ENCODE results near the gene PCDHA8.
A peak's percentile ranks its signal among the peaks of the same experiment; 100 is the strongest.
"Not testable (repeated sequence)": the region's sequence is repeated elsewhere in the genome, so short reads cannot be mapped to it uniquely, and the experiment has no call there.

Gene PCDHA8

DNA sequence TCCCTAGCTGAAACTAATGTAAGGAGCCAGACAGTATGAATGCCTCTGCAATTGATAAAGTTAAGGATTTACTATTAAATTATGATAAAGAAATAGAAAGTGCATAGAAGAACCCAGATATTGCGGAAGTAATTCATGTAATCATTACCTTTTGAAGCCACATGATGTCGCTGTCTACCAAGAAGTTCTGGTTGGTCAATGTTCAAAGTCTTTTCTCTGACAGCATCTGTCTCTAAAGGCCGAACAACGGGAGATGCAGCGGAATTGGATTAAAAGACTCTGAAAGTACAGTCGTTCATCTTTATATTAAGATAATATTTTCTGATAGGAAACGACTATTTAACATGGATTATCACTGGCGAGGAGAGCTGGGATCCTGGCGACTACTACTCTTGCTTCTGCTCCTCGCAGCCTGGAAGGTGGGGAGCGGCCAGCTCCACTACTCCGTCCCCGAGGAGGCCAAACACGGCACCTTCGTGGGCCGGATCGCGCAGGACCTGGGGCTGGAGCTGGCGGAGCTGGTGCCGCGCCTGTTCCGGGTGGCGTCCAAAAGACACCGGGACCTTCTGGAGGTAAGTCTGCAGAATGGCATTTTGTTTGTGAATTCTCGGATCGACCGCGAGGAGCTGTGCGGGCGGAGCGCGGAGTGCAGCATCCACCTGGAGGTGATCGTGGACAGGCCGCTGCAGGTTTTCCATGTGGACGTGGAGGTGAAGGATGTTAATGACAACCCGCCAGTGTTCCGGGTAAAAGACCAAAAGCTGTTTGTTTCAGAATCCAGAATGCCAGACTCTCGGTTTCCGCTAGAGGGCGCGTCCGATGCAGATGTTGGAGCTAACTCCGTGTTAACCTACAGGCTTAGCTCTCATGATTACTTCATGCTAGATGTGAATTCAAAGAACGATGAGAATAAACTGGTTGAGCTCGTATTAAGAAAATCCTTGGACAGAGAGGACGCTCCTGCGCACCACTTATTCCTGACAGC lies at the start of gene PCDHA8:
TSS of gene PCDHA8 (plus strand) at position 210 of the 985 bp plus-strand sequence. CDS start at position 345, 135 bp downstream.
- DNase-seq, result peak; percentile 4

- no peak for DNase-seq
Measured at GRCh38 chr5:140794595-140795258, 46.3 kb upstream of the PCDHA8 start, which contains the start of gene PCDHA2. Gene PCDHA2 (plus strand): TSS chr5:140794852.

GRCh38 chr5:140795259-140795641 lies 45.7 kb upstream of the PCDHA8 start:
- no peak for DNase-seq

DNA sequence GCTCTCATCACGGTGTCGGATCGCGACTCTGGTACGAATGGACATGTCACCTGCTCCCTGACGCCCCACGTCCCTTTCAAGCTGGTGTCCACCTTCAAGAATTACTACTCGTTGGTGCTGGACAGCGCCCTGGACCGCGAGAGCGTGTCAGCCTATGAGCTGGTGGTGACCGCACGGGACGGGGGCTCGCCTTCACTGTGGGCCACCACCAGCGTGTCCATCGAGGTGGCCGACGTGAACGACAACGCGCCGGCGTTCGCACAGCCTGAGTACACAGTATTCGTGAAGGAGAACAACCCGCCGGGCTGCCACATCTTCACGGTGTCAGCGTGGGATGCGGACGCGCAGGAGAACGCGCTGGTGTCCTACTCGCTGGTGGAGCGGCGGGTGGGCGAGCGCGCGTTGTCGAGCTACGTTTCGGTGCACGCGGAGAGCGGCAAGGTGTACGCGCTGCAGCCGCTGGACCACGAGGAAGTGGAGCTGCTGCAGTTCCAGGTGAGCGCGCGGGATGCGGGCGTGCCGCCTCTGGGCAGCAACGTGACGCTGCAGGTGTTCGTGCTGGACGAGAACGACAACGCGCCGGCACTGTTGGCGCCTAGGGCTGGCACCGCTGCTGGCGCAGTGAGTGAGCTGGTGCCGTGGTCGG lies 44.8 kb upstream of the PCDHA8 start:
- DNase-seq, result not testable (repeated sequence)

DNA sequence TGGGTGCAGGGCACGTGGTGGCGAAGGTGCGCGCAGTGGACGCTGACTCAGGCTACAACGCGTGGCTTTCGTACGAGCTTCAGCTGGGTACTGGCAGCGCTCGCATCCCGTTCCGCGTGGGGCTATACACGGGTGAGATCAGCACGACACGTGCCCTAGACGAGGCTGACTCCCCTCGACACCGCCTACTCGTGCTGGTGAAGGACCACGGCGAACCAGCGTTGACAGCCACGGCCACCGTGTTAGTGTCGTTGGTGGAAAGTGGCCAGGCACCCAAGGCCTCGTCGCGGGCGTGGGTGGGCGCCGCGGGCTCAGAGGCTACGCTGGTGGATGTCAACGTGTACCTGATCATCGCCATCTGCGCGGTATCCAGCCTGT lies 44.3 kb upstream of the PCDHA8 start:
- DNase-seq, result no peak

GRCh38 chr5:140800816-140801493 lies 40.0 kb upstream of the PCDHA8 start, which contains the start of gene PCDHA3:
Gene PCDHA3 (plus strand): TSS chr5:140801057.
- no peak for DNase-seq

GRCh38 chr5:140801494-140801841 lies 39.5 kb upstream of the PCDHA8 start:
- no peak for DNase-seq

DNA sequence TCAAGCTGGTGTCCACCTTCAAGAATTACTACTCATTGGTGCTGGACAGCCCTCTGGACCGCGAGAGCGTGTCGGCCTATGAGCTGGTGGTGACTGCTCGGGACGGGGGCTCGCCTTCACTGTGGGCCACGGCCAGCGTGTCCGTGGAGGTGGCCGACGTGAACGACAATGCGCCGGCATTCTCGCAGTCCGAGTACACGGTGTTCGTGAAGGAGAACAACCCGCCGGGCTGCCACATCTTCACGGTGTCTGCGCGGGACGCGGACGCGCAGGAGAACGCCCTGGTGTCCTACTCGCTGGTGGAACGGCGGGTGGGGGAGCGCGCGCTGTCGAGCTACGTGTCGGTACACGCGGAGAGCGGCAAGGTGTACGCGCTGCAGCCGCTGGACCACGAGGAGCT lies 38.6 kb upstream of the PCDHA8 start:
- not testable (repeated sequence) for DNase-seq

- no peak for DNase-seq
Measured at GRCh38 chr5:140802781-140803271, 38.2 kb upstream of the PCDHA8 start.

GRCh38 chr5:140806834-140807775 lies 33.9 kb upstream of the PCDHA8 start, which contains the start of gene PCDHA4:
Gene PCDHA4 (plus strand): TSS chr5:140807068.
- peak; percentile 28 for DNase-seq

- not testable (repeated sequence) for DNase-seq
Measured at GRCh38 chr5:140808241-140808888, 32.6 kb upstream of the PCDHA8 start.

GRCh38 chr5:140808889-140809291 lies 32.1 kb upstream of the PCDHA8 start:
- DNase-seq, result no peak

- DNase-seq, result peak; percentile 21
Measured at GRCh38 chr5:140821375-140822280, 19.4 kb upstream of the PCDHA8 start, which contains the start of gene PCDHA5. Gene PCDHA5 (plus strand): TSS chr5:140821613.

GRCh38 chr5:140822281-140822629 lies 18.7 kb upstream of the PCDHA8 start:
- no peak for DNase-seq

DNA sequence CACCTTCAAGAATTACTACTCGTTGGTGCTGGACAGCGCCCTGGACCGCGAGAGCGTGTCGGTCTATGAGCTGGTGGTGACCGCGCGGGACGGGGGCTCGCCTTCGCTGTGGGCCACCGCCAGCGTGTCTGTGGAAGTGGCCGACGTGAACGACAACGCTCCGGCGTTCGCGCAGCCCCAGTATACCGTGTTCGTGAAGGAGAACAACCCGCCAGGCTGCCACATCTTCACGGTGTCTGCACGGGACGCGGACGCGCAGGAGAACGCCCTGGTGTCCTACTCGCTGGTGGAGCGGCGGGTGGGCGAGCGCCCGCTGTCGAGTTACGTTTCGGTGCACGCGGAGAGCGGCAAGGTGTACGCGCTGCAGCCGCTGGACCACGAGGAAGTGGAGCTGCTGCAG lies 18.0 kb upstream of the PCDHA8 start:
- DNase-seq, result not testable (repeated sequence)

GRCh38 chr5:140823475-140823874 lies 17.5 kb upstream of the PCDHA8 start:
- DNase-seq, result no peak

- no peak for DNase-seq
Measured at GRCh38 chr5:140827704-140828361, 13.2 kb upstream of the PCDHA8 start, which contains the start of gene PCDHA6. Gene PCDHA6 (plus strand): TSS chr5:140827960. CDS start chr5:140828092, 132 bp downstream.

DNA sequence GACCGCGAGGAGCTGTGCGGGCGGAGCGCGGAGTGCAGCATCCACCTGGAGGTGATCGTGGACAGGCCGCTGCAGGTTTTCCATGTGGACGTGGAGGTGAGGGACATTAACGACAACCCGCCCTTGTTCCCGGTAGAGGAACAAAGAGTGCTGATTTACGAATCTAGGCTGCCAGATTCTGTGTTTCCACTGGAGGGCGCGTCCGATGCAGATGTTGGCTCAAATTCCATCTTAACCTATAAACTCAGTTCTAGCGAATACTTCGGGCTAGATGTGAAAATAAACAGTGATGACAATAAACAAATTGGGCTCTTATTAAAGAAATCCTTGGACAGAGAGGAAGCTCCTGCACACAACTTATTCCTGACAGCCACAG lies 12.6 kb upstream of the PCDHA8 start:
- no peak for DNase-seq
